Neural cell (in vitro differentiated cells): Measurements from ENCODE around the gene RFX6.

Experiments used
- CTCF ChIP-seq: fragments of 450-650 bp; IDR thresholded peaks from 2 replicates; pipeline ENCODE4 v1.5.1; 2014; ENCODE audit warnings: antibody characterized with exemption, mild to moderate bottlenecking, moderate library complexity; ENCODE audit not compliant: poor library complexity, severe bottlenecking
- POLR2AphosphoS5 ChIP-seq: IDR thresholded peaks from 2 replicates; pipeline ENCODE4 v1.6.1; 2012
- REST ChIP-seq: IDR thresholded peaks from 2 replicates; pipeline ENCODE4 v1.6.1; 2012; ENCODE audit warnings: borderline replicate concordance
- SMC3 ChIP-seq: fragments of 450-650 bp; conservative IDR thresholded peaks from 2 replicates; pipeline ENCODE4 v1.6.1; 2014; ENCODE audit warnings: antibody characterized with exemption, mild to moderate bottlenecking, moderate library complexity; ENCODE audit not compliant: poor library complexity

GRCh38 chr6:116842459-116842858, 34.6 kb upstream of the RFX6 start:
- TF ChIP-seq CTCF (no peak), REST (no peak), POLR2AphosphoS5 (no peak), SMC3 (no peak)
